GM18873 (cell line): ENCODE data around the gene UFD1.
"Not testable (repeated sequence)": the region's sequence is repeated elsewhere in the genome, so short reads cannot be mapped to it uniquely, and the experiment has no call there.

ENCODE experiments used
- ATAC-seq: cut with Tn5 transposase; IDR thresholded peaks from one replicate; pipeline ENCODE4 v1.9.1; 2021; ENCODE audit warnings: mild to moderate bottlenecking, moderate library complexity, moderate number of reproducible peaks; ENCODE audit not compliant: unreplicated experiment, low FRiP score

UFD1 gene

DNA sequence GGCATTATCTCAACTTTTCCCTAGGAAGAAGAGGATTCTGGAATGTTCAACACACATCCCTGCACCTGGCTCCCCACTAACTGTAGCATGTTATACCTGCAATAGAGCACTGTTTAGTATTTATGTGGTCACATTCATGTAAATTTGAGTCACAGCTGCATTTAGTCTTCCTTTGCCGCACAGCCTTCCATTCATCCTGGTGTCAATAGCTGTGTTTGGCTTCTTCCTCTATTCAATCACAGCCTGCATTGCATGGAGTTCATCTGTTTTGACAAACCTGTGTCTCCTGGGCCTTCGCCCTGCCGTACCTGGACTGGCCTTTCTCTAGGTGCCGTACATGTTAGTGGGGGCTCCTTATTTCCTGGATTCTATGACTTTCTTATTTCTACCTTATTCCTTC lies 27.4 kb downstream of the UFD1 start:
- ATAC-seq, result no peak

GRCh38 chr22:19450363-19451175 lies 28.4 kb downstream of the UFD1 start:
- no peak for ATAC-seq

GRCh38 chr22:19449422-19449767 lies 29.6 kb downstream of the UFD1 start:
- no peak for ATAC-seq

- ATAC-seq, result no peak
Measured at GRCh38 chr22:19448739-19449421, 30.1 kb downstream of the UFD1 start.

DNA sequence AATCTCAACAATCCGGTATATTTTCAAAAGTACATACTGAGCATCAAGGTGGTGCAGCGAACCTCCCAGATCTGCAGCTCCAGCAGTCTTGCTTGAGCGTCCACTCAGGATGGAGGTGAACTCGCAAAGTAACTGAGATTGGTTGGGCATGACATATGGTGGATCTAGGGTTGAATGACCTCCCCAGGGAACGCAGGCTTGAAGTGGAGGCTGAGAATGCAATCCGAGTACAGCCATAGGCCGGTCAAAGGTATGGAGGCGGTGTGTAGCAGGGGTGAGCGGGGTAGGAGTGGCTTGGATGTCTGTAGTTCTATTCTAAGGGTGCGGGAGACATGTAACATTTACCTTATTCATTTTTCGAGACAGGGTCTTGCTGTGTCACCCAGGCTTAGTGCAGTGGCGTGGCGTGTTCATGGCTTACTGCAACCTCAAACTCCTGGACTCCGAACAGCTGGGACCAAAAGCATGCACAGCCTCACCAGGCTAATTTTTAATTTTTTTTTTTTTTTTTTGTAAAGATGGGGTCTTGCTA lies 30.9 kb downstream of the UFD1 start:
- no peak for ATAC-seq

- peak; percentile 74 for ATAC-seq
Measured at GRCh38 chr22:19447330-19448075, 31.5 kb downstream of the UFD1 start, which contains the start of gene C22orf39. Gene C22orf39 (minus strand): TSS chr22:19447711. CDS start chr22:19447688, 23 bp downstream.

- ATAC-seq, result no peak
Measured at GRCh38 chr22:19446603-19447329, 32.2 kb downstream of the UFD1 start.

DNA sequence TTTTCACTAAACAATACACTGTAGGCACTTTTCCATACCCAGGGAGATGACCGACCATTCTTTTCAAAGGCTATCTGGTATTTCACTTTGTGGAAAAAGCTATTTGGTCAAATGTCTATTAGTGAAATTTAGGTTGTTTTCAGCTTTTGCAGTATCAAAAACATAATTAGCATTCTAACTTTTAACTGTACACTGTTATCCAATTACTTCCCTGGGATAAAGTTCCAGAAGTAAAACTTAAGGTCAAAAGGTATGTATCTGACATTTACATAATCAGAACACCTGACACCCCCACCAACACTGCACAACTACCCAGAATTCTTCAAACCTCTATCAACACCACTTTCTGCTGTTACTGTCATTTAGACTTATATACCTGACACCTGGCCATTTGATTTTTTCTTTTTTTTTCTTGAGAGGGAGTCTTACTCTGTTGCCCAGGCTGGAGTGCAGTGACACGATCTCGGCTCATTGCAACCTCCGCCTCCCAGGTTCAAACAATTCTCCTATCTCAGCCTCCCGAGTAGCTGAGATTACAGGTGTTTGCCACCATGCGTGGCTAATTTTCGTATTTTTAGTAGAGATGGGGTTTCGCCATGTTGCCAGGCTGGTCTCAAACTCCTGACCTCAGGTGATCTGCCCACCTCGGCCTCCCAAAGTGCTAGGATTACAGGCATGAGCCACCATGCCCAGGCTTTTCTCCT lies 33.6 kb downstream of the UFD1 start:
- not testable (repeated sequence) for ATAC-seq

DNA sequence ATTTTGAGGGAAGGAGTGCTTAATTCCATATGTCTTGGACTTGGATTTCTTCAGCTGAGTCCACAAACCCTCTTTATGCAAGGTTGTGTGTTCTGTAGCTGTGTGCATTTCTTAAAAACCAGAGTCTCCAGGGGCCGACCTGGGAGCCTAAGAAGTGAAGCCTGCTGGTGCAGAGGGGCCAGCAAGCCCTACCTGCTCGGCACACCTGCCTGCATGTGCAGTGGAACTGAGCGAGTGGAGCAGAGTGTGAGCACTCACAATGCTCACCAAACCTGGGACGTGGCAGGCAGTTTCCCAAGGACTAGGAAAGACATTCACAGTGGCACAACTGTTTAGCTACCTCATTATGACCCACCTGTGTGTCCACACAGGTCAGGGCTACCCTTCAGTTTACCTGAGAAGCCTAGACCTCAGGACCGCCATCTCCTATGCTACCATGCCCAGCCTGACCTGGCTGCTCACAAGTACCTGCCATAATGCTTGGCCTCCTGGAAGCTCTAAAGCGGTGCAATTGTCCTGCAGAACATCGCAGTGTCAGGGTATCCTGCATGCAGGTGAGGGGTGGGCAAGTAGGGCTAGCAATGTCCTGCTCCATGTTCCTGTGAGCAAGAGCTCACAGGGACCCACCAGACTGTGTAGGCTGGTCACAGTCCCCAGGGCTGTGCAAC lies 35.3 kb downstream of the UFD1 start:
- no peak for ATAC-seq

DNA sequence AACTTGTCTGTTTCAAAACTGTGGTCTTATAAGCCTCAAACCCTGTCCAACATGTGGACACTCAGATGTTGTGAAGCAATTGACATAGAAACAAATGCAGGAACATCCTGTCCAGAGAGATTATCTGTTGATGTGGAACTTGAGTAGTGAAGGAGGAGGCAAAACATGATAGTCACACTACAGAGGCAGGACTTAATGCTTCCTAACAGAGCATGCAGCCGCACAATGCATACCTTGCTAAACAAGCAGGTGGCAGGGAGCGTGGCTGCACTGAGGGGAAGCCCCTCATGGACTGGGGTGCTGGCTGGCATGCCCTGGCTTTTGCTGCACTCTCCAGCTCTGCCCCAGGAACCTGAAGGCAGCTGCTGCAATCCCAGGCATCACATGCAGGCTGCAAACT lies 36.8 kb downstream of the UFD1 start:
- ATAC-seq, result no peak

- no peak for ATAC-seq
Measured at GRCh38 chr22:19440411-19441195, 38.4 kb downstream of the UFD1 start.

DNA sequence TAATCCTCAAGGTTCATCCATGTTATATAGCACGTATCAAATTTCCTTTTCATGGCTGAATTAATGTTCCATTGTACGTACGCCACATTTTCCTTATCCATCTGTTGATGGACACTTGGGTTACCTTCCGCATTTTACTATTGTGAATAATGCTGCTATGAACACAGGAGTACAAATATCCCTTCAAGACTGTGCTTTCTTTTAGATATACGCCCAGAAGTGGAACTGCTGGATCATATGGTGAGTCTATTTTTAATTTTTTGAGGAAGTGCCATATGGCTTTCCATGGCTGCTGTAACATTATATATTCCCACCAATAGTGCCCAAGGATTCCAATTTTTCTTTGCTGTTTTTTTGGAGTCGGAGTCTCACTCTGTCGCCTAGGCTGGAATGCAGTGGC lies 40.7 kb downstream of the UFD1 start:
- no peak for ATAC-seq

DNA sequence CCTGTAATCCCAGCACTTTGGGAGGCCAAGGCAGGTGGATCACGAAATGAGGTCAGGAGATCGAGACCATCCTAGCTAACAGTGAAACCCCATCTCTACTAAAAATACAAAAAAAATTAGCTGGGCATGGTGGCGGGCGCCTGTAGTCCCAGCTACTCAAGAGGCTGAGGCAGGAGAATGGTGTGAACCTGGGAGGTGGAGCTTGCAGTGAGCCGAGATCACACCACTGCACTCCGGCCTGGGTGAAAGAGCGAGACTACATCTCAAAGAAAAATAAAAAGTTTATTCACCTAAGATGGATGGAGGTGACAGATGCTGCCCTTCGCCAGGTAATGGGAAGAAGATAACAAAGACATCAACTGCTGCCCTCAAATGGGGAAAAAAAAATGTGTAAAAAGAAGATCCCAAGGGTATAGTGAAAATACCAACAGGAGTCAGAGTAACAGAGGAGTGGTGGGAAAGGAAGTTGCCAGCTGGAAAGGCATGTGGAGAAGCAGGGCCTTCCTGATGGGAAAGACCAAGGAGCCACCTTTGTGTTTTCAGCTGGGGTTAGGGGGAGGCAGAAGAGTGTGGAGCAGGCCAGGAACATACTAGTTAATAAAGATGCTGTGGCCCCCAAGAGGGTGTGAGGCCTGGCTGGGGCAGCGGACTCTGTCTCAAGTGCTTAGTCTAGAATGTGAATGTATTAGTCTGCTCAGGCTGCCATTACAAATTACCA lies 42.4 kb downstream of the UFD1 start:
- not testable (repeated sequence) for ATAC-seq

DNA sequence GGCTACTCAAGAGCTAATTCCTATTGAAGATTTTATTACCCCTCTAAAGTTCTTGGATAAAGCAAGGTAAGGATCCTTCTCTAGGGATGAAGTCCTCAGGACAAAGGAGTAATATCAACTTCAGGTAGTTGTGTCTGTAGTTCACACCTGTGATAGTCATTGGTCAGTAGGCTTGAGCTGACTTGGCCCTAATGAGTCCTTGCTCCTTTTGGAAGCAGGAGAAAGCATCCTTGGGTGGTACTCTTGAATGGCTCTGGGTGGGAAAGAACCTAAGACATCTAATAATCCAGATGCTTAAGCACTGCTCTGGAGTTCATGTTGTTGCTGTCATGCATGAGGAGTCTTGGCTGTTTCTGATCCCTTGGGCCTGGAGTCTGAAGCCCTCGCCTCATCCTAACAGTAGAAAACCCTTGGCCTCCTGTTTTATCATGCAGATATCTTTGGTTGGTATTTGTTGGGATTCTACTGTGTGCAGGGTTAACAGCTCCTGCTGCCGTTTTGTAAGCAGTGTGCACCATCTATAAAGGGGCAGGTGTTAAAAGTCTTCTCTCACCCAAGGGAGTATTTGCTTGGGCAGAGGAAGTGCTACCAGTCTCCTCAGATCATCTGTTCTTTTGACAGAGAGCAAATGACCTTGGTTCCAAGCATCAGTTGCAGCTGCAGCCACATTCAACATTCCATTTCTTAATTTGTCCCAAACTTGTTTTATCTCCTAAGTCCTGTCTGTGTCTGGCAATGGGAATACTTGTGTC lies 44.0 kb downstream of the UFD1 start:
- no peak for ATAC-seq

DNA sequence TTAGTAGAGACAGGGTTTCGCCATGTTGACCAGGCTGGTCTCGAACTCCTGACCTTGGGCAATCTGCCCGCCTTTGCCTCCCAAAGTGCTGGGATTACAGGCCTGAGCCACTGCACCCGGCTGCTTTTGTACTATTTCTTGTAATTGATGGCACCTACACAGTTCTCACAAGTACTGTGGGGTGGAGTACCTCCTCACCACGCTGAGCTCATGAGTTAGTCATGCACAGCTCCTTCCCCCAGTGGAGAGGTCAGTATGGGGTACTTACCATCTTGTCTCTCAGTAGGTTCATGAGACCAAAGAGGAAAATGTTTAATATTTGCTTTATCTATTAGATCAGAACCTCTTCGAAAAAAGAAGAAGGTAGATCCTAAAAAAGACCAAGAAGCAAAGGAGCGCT lies 44.6 kb downstream of the UFD1 start:
- ATAC-seq, result no peak

DNA sequence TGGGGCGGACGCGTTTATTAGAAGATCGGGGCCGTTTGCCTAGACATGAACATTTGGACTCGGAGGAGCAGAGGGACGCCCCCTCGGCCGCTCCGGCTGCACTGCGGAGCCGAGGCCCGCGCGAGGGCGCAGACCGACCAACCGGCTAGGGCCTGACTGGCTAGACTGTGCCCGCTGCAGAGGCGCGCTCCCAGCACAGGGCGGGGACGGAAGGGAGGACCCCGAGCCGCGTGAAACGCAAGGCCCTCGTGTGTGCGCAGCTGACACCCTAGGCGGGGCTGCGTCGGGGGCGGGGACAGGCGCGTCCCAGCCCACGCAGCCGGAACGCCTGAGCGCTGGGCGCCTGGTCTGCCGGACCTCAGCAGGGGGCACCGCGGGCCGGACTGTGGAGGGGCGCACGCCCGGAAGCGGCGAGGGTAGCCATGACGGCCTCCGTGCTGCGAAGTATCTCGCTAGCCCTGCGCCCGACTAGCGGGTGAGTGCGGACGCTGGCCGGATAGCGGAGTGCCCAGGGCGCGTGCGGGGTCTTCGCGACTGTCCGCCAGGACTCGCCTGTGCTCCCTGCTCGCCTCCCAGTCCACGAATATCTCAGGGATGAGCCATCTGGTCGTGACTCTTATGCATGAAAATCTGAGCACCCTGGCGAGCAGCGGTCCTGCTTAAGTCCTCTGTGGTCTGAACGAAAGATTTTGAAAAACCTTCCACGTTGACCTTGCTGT lies 46.7 kb downstream of the UFD1 start, which contains the start of gene MRPL40:
Gene MRPL40, plus strand, starts transcription at position 413 of the 719 bp plus-strand sequence. Its CDS starts 10 bp downstream, at position 423.
- peak; percentile 52 for ATAC-seq
